ENCODE results near the gene OPRD1.
"Not testable (repeated sequence)": the region's sequence is repeated elsewhere in the genome, so short reads cannot be mapped to it uniquely, and the experiment has no call there.

Gene OPRD1

DNA sequence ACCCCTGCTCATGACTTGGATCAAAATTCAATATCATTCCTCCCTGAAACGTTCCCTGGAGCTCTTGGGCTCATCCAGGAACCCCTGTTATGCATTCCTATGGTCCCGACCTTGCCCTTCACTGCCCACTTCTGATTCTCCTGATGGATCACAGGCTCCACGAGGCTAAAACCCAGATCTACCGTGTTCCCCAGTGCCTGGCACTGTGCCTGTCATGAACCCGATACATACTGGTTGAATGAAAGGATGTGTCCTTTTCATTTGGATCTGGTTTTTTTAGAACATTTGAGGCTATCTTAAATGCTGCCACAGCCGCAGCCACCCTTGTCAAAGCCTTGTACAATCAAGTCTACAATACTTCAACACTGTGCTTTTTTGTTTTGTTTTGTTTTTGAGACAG lies 22.2 kb upstream of the OPRD1 start:
- no peak overlapping the region for H3K4me3 ChIP-seq (ENCODE audit: control insufficient read depth, low read depth, low read length)
- DNase-seq (ENCODE audit: low read depth): no peak
- TF ChIP-seq, protein P1, sequence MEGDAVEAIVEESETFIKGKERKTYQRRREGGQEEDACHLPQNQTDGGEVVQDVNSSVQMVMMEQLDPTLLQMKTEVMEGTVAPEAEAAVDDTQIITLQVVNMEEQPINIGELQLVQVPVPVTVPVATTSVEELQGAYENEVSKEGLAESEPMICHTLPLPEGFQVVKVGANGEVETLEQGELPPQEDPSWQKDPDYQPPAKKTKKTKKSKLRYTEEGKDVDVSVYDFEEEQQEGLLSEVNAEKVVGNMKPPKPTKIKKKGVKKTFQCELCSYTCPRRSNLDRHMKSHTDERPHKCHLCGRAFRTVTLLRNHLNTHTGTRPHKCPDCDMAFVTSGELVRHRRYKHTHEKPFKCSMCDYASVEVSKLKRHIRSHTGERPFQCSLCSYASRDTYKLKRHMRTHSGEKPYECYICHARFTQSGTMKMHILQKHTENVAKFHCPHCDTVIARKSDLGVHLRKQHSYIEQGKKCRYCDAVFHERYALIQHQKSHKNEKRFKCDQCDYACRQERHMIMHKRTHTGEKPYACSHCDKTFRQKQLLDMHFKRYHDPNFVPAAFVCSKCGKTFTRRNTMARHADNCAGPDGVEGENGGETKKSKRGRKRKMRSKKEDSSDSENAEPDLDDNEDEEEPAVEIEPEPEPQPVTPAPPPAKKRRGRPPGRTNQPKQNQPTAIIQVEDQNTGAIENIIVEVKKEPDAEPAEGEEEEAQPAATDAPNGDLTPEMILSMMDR (conservative IDR thresholded peaks at IDR 0.05; ENCODE audit: control insufficient read depth, insufficient read depth, low read depth, low read length): no peak

DNA sequence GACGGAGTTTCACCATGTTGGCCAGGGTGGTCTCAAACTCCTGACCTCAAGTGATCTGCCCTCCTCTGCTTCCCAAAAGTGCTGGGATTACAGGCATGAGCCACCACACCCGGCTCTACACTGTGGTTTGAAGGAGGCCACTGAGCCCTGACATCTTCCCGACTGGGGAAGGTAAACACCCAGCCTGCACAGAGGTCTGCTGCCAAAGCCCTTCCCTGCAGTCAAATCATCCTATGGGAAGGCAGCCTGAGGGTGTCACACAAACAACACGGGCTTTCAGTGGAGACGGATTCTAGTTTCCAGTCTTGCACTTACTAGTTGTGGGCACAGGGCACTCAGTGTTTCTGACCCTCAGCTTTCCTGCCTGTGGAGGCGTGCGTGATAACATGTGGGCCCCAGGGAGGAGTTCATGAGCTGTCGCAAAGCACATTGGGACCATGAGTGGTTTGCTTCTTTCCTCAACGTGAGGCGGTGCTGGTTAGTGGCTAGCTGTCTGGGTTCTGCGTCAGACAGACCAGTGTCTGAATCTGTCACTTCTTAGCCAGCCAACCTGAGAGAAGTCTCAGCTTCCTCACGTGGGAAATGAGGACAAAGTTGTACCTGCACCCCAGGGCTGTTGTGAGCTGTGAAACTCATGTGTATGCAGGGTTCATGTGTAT lies 21.5 kb upstream of the OPRD1 start:
- no peak overlapping the region for H3K4me3 ChIP-seq (ENCODE audit: control insufficient read depth, low read depth, low read length)
- DNase-seq (ENCODE audit: low read depth): peak; percentile 5
- TF ChIP-seq, protein P1 (conservative IDR thresholded peaks at IDR 0.05; ENCODE audit: control insufficient read depth, insufficient read depth, low read depth, low read length): no peak

DNA sequence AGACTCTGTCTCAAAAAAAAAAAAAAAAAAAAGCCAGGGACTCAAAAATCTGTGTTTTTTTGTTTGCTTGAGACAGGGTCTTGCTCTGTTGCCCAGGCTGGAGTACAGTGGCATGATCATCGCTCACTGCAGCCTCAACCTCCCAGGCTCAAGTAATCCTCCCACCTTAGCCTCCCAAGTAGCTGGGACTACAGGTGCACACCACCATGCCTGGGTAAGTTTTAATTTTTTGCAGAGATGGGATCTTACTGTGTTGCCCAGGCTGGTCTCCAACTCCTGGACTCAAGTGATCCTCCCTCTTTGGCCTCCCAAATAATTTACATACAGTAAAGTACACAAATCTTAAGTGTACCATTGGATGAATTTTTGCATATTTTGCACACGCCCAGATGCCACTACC lies 20.0 kb upstream of the OPRD1 start:
- not testable (repeated sequence) for H3K4me3 ChIP-seq (ENCODE audit: control insufficient read depth, low read depth, low read length); DNase-seq (ENCODE audit: low read depth)

- no peak overlapping the region for H3K4me3 ChIP-seq (ENCODE audit: control insufficient read depth, low read depth, low read length)
- DNase-seq (ENCODE audit: low read depth): no peak
- TF ChIP-seq, protein P1 (conservative IDR thresholded peaks at IDR 0.05; ENCODE audit: control insufficient read depth, insufficient read depth, low read depth, low read length): peak; percentile 7
Measured at GRCh38 chr1:28792644-28793121, 19.3 kb upstream of the OPRD1 start.

DNA sequence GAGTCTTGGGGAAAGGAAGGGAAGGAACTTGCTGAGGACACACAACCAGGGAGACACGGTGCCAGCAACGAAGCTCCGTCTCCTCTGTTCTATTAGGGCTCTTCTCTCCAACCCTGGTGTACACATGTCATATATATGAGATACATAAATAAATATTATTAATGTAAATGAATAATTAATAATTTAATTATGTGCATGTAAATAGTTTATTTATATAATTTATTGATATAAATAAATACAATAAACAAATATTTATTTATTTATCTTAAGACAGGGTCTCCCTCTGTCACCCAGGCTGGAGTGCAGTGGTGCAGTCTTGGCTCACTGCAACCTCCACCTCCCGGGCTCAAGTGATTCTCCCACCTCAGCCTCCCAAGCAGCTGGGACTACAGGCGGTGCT lies 17.4 kb upstream of the OPRD1 start:
- not testable (repeated sequence) for H3K4me3 ChIP-seq (ENCODE audit: control insufficient read depth, low read depth, low read length); DNase-seq (ENCODE audit: low read depth)

DNA sequence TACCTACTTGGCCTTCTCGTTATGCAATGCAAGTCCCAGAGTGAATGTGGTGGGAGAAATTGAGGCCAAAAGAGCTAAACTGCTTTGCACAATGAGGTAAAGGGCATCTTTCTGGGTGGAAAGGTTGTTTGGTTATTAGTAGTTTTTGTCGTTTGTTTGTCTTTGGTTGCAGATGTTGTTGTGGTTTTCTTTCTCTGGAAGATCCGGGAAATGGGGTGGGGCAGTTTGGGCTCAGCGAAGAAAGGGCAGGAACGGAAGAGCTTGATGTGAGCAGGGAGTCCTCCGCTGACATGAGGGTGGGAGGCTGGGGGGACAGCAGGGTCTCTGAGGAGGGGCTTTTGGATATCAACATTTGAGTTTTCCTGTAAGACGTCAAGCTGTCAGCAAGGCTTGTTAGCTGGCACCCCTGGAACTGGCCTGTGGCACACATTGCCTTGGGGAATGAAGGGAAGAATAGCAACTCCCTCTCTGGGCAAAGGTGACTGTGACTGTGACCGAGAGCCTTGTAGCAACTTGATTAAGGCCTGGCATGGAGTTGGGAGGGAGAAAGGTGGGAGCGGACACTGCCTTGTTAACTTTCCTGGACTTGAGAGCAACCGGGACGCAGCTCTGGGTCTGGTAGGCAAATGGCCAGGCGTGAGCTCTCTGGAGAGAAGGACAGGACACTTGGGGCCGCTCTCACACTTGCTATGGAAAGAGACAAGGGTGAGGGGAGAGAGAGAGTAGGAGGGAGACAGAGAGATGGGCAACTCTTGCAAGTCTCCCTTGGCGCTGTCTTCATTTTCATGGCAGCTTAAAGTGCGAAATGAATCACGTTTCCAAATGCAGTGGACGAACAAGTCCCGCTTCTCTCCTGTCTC lies 15.4 kb upstream of the OPRD1 start:
- TF ChIP-seq, protein P1 (conservative IDR thresholded peaks at IDR 0.05; ENCODE audit: control insufficient read depth, insufficient read depth, low read depth, low read length): no peak
- no peak overlapping the region for H3K4me3 ChIP-seq (ENCODE audit: control insufficient read depth, low read depth, low read length)
- DNase-seq (ENCODE audit: low read depth): no peak

- H3K4me3 ChIP-seq (ENCODE audit: control insufficient read depth, low read depth, low read length): no peak overlapping the region
- TF ChIP-seq, protein P1 (conservative IDR thresholded peaks at IDR 0.05; ENCODE audit: control insufficient read depth, insufficient read depth, low read depth, low read length): no peak
- no peak for DNase-seq (ENCODE audit: low read depth)
Measured at GRCh38 chr1:28800324-28800723, 11.6 kb upstream of the OPRD1 start.

Measured in fibroblast of mammary gland (primary cell).